ENCODE data around the gene RERE.
"Not testable (repeated sequence)": the region's sequence is repeated elsewhere in the genome, so short reads cannot be mapped to it uniquely, and the experiment has no call there.

Gene RERE

GRCh38 chr1:8381618-8382017, 435.8 kb downstream of the RERE start:
- H3K4me1 ChIP-seq = peaks cover 6% of the 10 kb centered on the region
- H3K27me3 ChIP-seq (ENCODE audit: low read depth) = no peaks in the 10 kb centered on the region
- no peak overlapping the region for H3K4me3 ChIP-seq
- no peaks in the 10 kb centered on the region; the same call in 1 of the 2 replicates for H3K9me3 ChIP-seq
- in situ Hi-C loops (cut with MboI; ENCODE audit: low sequenced_read_pairs) = no loop called here
- DNase-seq (ENCODE audit: low spot score in 2 of 2) = no peak
- H3K36me3 ChIP-seq (replicated peaks) = no peaks in the 10 kb centered on the region; the same call in 1 of the 2 replicates

- DNase-seq (ENCODE audit: low spot score in 2 of 2); H3K27me3 ChIP-seq (ENCODE audit: low read depth); H3K4me1 ChIP-seq; H3K36me3 ChIP-seq (replicated peaks); H3K9me3 ChIP-seq; in situ Hi-C loops (cut with MboI; ENCODE audit: low sequenced_read_pairs); H3K4me3 ChIP-seq: not testable (repeated sequence)
These were observed 437.1 kb downstream of the RERE start for GRCh38 chr1:8380310-8380709.

DNA sequence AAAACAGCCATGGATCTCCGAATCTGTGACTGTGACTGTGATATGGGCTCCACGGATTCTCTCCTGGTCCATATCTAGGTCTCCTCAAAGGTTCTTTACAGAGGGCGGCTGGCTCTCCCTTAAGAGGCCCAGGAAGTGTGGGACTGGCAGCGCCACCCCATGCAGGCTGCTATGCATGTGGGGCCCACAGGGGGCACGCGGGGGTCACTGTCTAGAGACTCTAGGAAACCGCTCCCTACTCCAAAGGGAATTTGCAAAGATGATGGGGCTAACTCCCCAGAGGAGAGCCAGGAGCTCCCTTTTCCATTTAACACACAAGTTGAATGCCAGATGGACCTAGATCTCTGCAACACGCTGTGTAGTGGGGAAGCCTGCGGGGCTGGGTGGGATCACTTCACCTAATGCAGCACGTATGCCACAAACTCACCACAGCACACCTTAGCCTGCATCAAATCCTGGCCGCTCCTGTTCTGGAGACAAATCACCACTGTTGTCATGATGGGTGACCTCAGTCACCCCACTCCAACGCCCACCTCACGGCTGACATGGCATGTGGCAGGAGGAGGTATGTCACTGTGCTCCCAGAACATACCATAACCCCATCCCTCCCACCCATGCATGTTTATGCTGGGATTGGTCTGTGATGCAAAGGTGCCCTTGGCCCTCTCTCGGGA, 437.8 kb downstream of the RERE start:
- in situ Hi-C loops (cut with MboI; ENCODE audit: low sequenced_read_pairs) = no loop called here
- no peaks in the 10 kb centered on the region; the same call in 1 of the 2 replicates for H3K36me3 ChIP-seq (replicated peaks)

GRCh38 chr1:8378981-8379470, 438.4 kb downstream of the RERE start:
- H3K36me3 ChIP-seq (replicated peaks) = no peaks in the 10 kb centered on the region; the same call in 1 of the 2 replicates
- no peaks in the 10 kb centered on the region for H3K9me3 ChIP-seq
- H3K27me3 ChIP-seq (ENCODE audit: low read depth) = no peaks in the 10 kb centered on the region
- no peak for DNase-seq (ENCODE audit: low spot score in 2 of 2)
- H3K4me3 ChIP-seq = no peak overlapping the region
- H3K4me1 ChIP-seq = peaks cover 11% of the 10 kb centered on the region
- in situ Hi-C loops (cut with MboI; ENCODE audit: low sequenced_read_pairs) = no loop called here

More for the DNA sequence above, 437.8 kb downstream of the RERE start:
- H3K4me1 ChIP-seq = peaks cover 9% of the 10 kb centered on the region
- H3K27me3 ChIP-seq (ENCODE audit: low read depth) = no peaks in the 10 kb centered on the region
- DNase-seq (ENCODE audit: low spot score in 2 of 2) = no peak
- H3K9me3 ChIP-seq = no peaks in the 10 kb centered on the region
- H3K4me3 ChIP-seq = no peak overlapping the region

- peaks cover 20% of the 10 kb centered on the region for H3K4me1 ChIP-seq
- no peak for DNase-seq (ENCODE audit: low spot score in 2 of 2)
- H3K27me3 ChIP-seq (ENCODE audit: low read depth) = no peaks in the 10 kb centered on the region
- H3K9me3 ChIP-seq = no peaks in the 10 kb centered on the region
- no peaks in the 10 kb centered on the region; the same call in 1 of the 2 replicates for H3K36me3 ChIP-seq (replicated peaks)
- no peak overlapping the region for H3K4me3 ChIP-seq
- in situ Hi-C loops (cut with MboI; ENCODE audit: low sequenced_read_pairs) = no loop called here
These were observed 439.3 kb downstream of the RERE start for GRCh38 chr1:8378178-8378577.

GRCh38 chr1:8377271-8377981, 440.0 kb downstream of the RERE start:
- H3K36me3 ChIP-seq (replicated peaks) = no peaks in the 10 kb centered on the region; the same call in 1 of the 2 replicates
- in situ Hi-C loops (cut with MboI; ENCODE audit: low sequenced_read_pairs) = no loop called here
- DNase-seq (ENCODE audit: low spot score in 2 of 2) = no peak
- peaks cover 23% of the 10 kb centered on the region for H3K4me1 ChIP-seq
- H3K4me3 ChIP-seq = no peak overlapping the region
- H3K27me3 ChIP-seq (ENCODE audit: low read depth) = no peaks in the 10 kb centered on the region
- no peaks in the 10 kb centered on the region for H3K9me3 ChIP-seq

DNA sequence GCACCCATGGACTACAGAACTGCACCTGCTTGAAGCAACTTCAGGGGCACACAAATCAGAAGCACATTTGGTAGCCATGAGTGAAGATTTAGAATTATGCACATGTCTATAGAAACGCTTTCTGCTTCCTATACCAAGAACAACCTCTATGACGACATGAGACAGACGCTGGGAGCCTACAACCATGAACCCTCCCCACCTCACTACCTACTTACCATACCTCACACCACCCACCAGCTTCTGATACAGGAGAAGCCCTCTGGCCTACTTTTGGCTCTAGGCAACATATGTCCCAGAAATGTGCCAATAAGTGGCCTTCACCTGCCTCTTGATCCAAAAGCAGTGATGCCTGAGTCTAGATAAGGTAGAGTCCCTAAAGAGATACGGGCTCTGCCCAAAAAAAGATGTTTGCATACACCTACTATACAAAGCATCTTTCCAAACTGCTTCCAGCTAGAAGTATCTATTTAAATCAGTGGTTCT, 441.0 kb downstream of the RERE start:
- Histone ChIP-seq H3K9me3 (no peaks in the 10 kb centered on the region), H3K36me3 (replicated peaks) (no peaks in the 10 kb centered on the region), H3K4me3 (no peak overlapping the region), H3K4me1 (peaks cover 23% of the 10 kb centered on the region), H3K27me3 (ENCODE audit: low read depth) (no peaks in the 10 kb centered on the region)
- DNase-seq (ENCODE audit: low spot score in 2 of 2) = no peak
- in situ Hi-C loops (cut with MboI; ENCODE audit: low sequenced_read_pairs) = no loop called here

- Histone ChIP-seq H3K4me3 (no peak overlapping the region), H3K4me1 (peaks cover 30% of the 10 kb centered on the region), H3K9me3 (no peaks in the 10 kb centered on the region), H3K27me3 (ENCODE audit: low read depth) (no peaks in the 10 kb centered on the region), H3K36me3 (replicated peaks) (no peaks in the 10 kb centered on the region)
- DNase-seq (ENCODE audit: low spot score in 2 of 2) = peak in 1 of 2 experiments; percentile 63
- in situ Hi-C loops (cut with MboI; ENCODE audit: low sequenced_read_pairs) = no loop called here
These were observed 442.6 kb downstream of the RERE start for GRCh38 chr1:8374812-8375211.

DNA sequence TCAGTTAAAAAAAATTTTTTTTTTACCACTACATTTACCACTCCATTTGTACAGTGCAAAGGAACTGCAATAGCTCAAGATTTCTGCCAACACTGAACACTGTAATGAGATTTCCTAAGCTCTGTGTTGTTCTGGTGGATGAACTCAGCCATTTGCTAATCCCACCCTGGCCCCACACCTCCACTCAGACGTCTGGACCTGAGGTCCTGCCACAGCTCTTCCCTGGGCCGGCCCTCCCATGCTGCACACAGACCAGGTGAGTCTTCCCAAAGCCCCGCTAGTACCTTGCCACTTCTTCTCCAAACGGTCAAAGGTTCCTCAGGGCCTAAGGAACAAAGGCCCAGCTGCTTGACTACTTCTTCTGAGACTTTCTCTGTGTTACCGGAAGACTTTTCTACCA, 443.1 kb downstream of the RERE start:
- H3K27me3 ChIP-seq (ENCODE audit: low read depth) = no peaks in the 10 kb centered on the region
- in situ Hi-C loops (cut with MboI; ENCODE audit: low sequenced_read_pairs) = no loop called here
- no peak for DNase-seq (ENCODE audit: low spot score in 2 of 2)
- H3K9me3 ChIP-seq = no peaks in the 10 kb centered on the region
- peaks cover 30% of the 10 kb centered on the region for H3K4me1 ChIP-seq
- no peak overlapping the region for H3K4me3 ChIP-seq
- H3K36me3 ChIP-seq (replicated peaks) = no peaks in the 10 kb centered on the region

- Histone ChIP-seq H3K9me3 (no peaks in the 10 kb centered on the region), H3K36me3 (replicated peaks) (no peaks in the 10 kb centered on the region)
- in situ Hi-C loops (cut with MboI; ENCODE audit: low sequenced_read_pairs) = no loop called here
These were observed 443.7 kb downstream of the RERE start for GRCh38 chr1:8373581-8374241.

GRCh38 chr1:8373125-8373524, 444.3 kb downstream of the RERE start:
- peaks cover 28% of the 10 kb centered on the region for H3K4me1 ChIP-seq
- no peak for DNase-seq (ENCODE audit: low spot score in 2 of 2)

More at GRCh38 chr1:8373581-8374241, 443.7 kb downstream of the RERE start:
- DNase-seq (ENCODE audit: low spot score in 2 of 2) = peak; percentile 26 to 46
- no peak overlapping the region for H3K4me3 ChIP-seq
- H3K4me1 ChIP-seq = peaks cover 30% of the 10 kb centered on the region
- H3K27me3 ChIP-seq (ENCODE audit: low read depth) = no peaks in the 10 kb centered on the region

DNA sequence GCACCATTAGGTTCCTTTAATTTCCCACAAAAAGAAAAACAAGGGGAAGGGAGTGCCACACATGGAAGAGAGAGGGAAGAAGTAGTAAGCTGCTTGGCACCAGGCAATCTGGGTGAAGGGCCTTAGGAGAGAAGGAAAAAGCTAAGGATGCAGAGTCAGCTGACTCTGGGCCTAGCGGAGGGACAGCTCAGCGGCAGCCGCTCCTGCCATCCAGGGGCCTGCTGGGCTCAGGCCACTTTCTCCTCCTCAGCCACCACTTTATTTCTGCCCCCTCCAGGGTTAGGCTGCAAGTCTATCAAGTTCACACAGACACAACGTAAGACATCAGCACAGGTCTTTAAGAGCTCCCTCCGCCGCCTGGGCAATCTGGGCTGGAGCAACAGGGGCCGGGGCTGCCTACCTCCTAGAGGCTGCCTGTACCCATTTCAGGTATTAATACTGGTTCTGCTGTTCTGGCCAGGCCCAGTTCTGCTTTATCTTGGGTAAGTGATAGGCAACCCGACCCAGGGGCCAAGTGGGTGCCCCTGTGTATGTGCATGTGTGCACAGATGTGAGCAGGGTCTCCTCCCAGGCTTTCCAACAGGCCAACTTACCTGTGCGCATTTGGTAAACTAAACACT, 446.0 kb downstream of the RERE start:
- H3K4me1 ChIP-seq = peaks cover 24% of the 10 kb centered on the region

More at GRCh38 chr1:8373125-8373524, 444.3 kb downstream of the RERE start:
- Histone ChIP-seq H3K36me3 (replicated peaks) (no peaks in the 10 kb centered on the region), H3K4me3 (no peak overlapping the region), H3K9me3 (no peaks in the 10 kb centered on the region), H3K27me3 (ENCODE audit: low read depth) (no peaks in the 10 kb centered on the region)
- in situ Hi-C loops (cut with MboI; ENCODE audit: low sequenced_read_pairs) = no loop called here

GRCh38 chr1:8370905-8371315, 446.5 kb downstream of the RERE start:
- H3K36me3 ChIP-seq (replicated peaks) = peaks cover 2% of the 10 kb centered on the region; the same call in 1 of the 2 replicates
- in situ Hi-C loops (cut with MboI; ENCODE audit: low sequenced_read_pairs) = no loop called here
- H3K27me3 ChIP-seq (ENCODE audit: low read depth) = no peaks in the 10 kb centered on the region
- no peak for DNase-seq (ENCODE audit: low spot score in 2 of 2)
- H3K9me3 ChIP-seq = no peaks in the 10 kb centered on the region
- peaks cover 24% of the 10 kb centered on the region for H3K4me1 ChIP-seq
- H3K4me3 ChIP-seq = no peak overlapping the region

More for the DNA sequence above, 446.0 kb downstream of the RERE start:
- in situ Hi-C loops (cut with MboI; ENCODE audit: low sequenced_read_pairs) = no loop called here
- Histone ChIP-seq H3K36me3 (replicated peaks) (no peaks in the 10 kb centered on the region), H3K4me3 (no peak overlapping the region), H3K9me3 (no peaks in the 10 kb centered on the region), H3K27me3 (ENCODE audit: low read depth) (no peaks in the 10 kb centered on the region)
- DNase-seq (ENCODE audit: low spot score in 2 of 2) = no peak
